Skeletal muscle cell (primary cell): ENCODE data around the gene SPN.
A peak's percentile ranks its signal among the peaks of the same experiment; 100 is the strongest.
"Not testable (repeated sequence)": the region's sequence is repeated elsewhere in the genome, so short reads cannot be mapped to it uniquely, and the experiment has no call there.

Experiments used
- DNase-seq: peaks from one replicate; pipeline ENCODE4 v3.0.0-alpha.2; 2010; ENCODE audit warnings: low read depth
- H3K4me3 ChIP-seq: 2 replicates; pipeline ENCODE4 v1.5.1; 2011; ENCODE audit warnings: low read depth, mild to moderate bottlenecking, control low read depth, low read length, moderate library complexity

SPN gene

GRCh38 chr16:29663016-29663806 lies at the start of gene SPN:
SPN (plus strand) TSS chr16:29663247; CDS start chr16:29663729, 482 bp downstream.
- no peak for DNase-seq
- H3K4me3 ChIP-seq = no peak within 1 kb of the TSS

- peak overlapping the region; percentile 58 for H3K4me3 ChIP-seq
- not testable (repeated sequence) for DNase-seq
Observed at GRCh38 chr16:29613307-29614057, 49.6 kb upstream of the SPN start.

- not testable (repeated sequence) for H3K4me3 ChIP-seq, DNase-seq
Observed at GRCh38 chr16:29614691-29615314, 48.2 kb upstream of the SPN start.

- DNase-seq, H3K4me3 ChIP-seq: not testable (repeated sequence)
Observed at GRCh38 chr16:29616127-29616526, 46.9 kb upstream of the SPN start.

- not testable (repeated sequence) for DNase-seq, H3K4me3 ChIP-seq
Observed at GRCh38 chr16:29620591-29620990, 42.5 kb upstream of the SPN start.

- H3K4me3 ChIP-seq, DNase-seq: not testable (repeated sequence)
Observed at GRCh38 chr16:29622738-29623137, 40.3 kb upstream of the SPN start.

GRCh38 chr16:29623253-29623652 lies 39.8 kb upstream of the SPN start:
- not testable (repeated sequence) for DNase-seq, H3K4me3 ChIP-seq

GRCh38 chr16:29625114-29625513 lies 37.9 kb upstream of the SPN start:
- H3K4me3 ChIP-seq, DNase-seq: not testable (repeated sequence)

GRCh38 chr16:29626778-29627331 lies 36.2 kb upstream of the SPN start:
- H3K4me3 ChIP-seq, DNase-seq: not testable (repeated sequence)

GRCh38 chr16:29627661-29628075 lies 35.4 kb upstream of the SPN start:
- H3K4me3 ChIP-seq, DNase-seq: not testable (repeated sequence)

- not testable (repeated sequence) for DNase-seq, H3K4me3 ChIP-seq
Observed at GRCh38 chr16:29628707-29629106, 34.3 kb upstream of the SPN start.

GRCh38 chr16:29629318-29629717 lies 33.7 kb upstream of the SPN start:
- not testable (repeated sequence) for DNase-seq, H3K4me3 ChIP-seq

- H3K4me3 ChIP-seq, DNase-seq: not testable (repeated sequence)
Observed at GRCh38 chr16:29631658-29632057, 31.4 kb upstream of the SPN start.

GRCh38 chr16:29635902-29636301 lies 27.1 kb upstream of the SPN start:
- not testable (repeated sequence) for DNase-seq, H3K4me3 ChIP-seq

- not testable (repeated sequence) for H3K4me3 ChIP-seq, DNase-seq
Observed at GRCh38 chr16:29636368-29636767, 26.7 kb upstream of the SPN start.

- not testable (repeated sequence) for H3K4me3 ChIP-seq
Observed at GRCh38 chr16:29638751-29639150, 24.3 kb upstream of the SPN start.

GRCh38 chr16:29641561-29641960 lies 21.5 kb upstream of the SPN start:
- DNase-seq = no peak
- H3K4me3 ChIP-seq = no peak overlapping the region

More at GRCh38 chr16:29638751-29639150, 24.3 kb upstream of the SPN start:
- DNase-seq = not testable (repeated sequence)

GRCh38 chr16:29643596-29643995 lies 19.5 kb upstream of the SPN start:
- H3K4me3 ChIP-seq = no peak overlapping the region
- no peak for DNase-seq

GRCh38 chr16:29644338-29644857 lies 18.6 kb upstream of the SPN start:
- DNase-seq = no peak
- H3K4me3 ChIP-seq = no peak overlapping the region
